B cell (primary cell): ENCODE data around the gene PLK3.
"Not testable (repeated sequence)": the region's sequence is repeated elsewhere in the genome, so short reads cannot be mapped to it uniquely, and the experiment has no call there.

Experiments
- CTCF ChIP-seq: fragments of 200-600 bp; IDR thresholded peaks from one replicate; pipeline ENCODE4 v1.8.0; 2022; ENCODE audit warnings: antibody characterized with exemption, mild to moderate bottlenecking
- EZH2 ChIP-seq: IDR thresholded peaks from 2 replicates; pipeline ENCODE4 v1.6.1; 2012; ENCODE audit warnings: borderline replicate concordance, low read depth, mild to moderate bottlenecking, moderate library complexity, low read length; ENCODE audit not compliant: insufficient read depth, poor library complexity, severe bottlenecking

GRCh38 chr1:44815926-44816325 is 15.7 kb downstream of the PLK3 start:
- not testable (repeated sequence) for TF ChIP-seq CTCF, EZH2
